Kidney tubule cell (primary cell): Measurements from ENCODE around the gene LTBP1.
"Not testable (repeated sequence)": the region's sequence is repeated elsewhere in the genome, so short reads cannot be mapped to it uniquely, and the experiment has no call there.

ENCODE experiments used
- DNase-seq: peaks from one replicate; pipeline ENCODE4 v3.0.0-alpha.2; 2018; ENCODE audit warnings: low spot score

LTBP1 gene

DNA sequence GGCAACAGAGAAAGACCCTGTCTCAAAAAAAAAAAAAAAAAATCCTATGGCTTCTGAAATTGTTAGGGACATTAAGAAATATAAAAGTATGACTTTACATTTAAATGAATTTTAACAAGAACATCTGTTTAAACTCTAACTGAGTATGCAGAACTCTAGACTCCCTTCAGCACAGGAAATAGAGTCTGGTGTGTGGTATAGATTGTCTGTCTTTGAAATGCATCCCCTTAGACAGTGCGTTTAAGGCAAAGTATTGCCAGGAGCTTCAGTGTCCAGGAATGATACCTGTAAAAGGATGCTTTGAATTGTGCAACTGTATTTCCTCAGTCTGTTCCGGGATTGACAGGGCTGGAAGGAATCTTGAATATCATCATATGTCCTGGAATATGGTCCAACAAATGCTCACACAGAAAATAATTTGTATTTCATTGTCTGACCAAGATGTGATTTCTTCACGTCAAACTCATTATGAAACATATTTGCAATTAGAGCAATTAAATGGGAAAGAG lies 396.7 kb downstream of the LTBP1 start:
- DNase-seq = no peak

DNA sequence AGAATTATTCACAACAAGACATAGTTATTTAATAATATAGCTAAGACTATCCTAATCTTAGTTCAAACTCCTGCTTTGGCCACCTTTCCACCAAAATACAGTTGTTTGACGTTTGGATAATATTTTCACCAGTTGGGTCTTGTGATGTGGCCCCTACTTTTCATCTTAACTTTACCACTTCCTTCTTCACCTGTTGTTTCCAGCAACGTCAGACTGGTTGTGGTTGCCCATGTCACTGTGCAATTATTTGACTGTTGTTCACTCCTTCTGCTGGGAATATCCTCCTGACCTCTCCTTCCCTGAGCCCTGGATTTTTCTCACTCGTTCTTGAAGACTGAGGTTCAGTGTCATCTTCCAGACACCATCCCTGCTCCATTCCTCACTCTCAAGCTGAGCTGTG lies 397.5 kb downstream of the LTBP1 start:
- no peak for DNase-seq

DNA sequence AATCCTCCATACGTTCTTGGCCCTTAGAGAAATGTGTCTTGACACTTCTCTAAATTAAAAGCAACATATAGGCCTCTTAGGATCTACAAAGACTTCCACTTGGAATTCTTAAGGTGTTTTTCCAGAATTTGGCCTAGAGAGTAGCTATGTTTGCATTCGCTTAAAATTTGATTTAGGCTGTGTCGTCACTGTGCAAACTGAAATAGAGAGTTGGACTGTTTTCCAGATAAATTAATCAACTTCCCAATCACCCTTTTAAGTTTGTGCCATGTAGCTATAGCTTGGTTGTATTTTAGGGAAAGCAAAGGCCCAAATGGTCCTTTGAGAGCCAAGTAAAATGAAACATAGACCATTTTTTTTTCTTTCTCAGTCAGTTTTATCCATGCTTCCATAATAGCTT lies 401.1 kb downstream of the LTBP1 start:
- DNase-seq = no peak

DNA sequence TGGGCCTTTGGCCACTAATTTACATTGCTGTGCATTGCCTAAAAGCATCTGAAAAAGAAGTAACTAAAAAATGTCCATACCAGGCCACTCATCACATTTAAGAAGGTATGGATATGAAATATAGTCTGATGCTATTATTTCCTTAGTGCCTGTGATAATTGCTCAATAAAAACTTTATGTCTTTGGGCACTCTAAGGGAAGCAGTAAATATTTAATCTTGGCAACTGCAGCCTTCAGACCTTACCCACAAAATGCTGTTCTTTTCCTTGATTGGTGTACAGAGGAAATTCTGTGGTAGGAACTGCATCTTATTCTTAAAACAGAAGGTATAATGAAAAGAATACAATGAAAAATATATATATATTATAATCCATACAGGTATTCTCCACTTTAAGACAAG lies 403.9 kb downstream of the LTBP1 start:
- DNase-seq = no peak

DNA sequence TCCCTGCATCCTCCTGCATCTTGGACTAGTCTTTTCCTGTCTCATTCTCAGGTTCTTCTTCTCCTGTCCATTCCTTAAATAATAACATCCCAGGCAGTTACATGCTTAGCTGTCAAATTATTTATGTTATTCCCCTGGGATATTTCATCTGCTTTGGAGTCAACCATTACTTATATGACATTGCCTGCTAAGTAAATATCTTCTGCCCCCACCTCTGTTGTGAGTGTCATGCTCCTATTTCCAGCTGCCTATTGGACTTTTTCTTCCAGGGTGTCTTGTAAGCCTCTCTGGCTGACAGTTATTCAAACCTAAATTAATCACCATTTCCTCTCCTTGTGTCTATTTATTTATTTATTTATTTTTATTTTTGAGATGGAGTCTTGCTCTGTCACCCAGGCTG lies 405.0 kb downstream of the LTBP1 start:
- no peak for DNase-seq

DNA sequence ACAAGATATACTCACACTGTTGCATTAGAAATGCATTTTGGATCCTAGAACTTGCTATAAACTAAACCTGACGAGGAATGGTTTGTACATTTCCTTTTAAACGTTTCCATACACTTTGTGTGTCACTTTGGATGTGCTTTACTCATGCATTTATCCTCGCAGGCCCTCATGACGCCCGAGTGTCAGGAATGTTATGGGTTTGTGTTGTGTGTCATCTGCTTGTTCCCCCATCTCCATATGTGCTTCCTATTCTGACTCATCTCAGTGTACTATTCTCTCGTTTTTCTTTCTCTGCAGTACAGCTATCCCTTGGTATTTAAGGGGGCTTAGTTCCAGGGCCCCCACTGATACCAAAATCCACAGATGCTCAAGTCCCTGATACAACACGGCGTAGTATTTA lies 408.2 kb downstream of the LTBP1 start:
- no peak for DNase-seq

DNA sequence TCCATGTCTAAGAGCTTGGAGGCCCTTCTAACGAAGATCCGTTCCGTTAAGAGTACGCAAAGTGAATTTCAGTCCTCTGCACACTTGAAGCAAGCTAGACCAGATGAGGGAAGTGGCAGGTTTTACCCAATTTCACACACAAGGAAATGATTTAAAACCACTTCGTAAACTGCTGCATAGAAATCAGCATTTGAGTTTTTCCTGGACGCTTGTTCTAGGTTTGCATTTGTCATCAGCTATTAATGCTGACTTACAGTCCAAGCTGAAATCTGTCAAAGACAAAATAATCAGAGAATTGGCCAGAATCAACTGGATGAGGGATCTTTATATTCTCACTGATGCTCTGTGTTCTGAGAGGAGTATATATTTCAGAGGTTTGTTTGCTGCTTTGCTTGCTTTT lies 412.1 kb downstream of the LTBP1 start:
- no peak for DNase-seq

DNA sequence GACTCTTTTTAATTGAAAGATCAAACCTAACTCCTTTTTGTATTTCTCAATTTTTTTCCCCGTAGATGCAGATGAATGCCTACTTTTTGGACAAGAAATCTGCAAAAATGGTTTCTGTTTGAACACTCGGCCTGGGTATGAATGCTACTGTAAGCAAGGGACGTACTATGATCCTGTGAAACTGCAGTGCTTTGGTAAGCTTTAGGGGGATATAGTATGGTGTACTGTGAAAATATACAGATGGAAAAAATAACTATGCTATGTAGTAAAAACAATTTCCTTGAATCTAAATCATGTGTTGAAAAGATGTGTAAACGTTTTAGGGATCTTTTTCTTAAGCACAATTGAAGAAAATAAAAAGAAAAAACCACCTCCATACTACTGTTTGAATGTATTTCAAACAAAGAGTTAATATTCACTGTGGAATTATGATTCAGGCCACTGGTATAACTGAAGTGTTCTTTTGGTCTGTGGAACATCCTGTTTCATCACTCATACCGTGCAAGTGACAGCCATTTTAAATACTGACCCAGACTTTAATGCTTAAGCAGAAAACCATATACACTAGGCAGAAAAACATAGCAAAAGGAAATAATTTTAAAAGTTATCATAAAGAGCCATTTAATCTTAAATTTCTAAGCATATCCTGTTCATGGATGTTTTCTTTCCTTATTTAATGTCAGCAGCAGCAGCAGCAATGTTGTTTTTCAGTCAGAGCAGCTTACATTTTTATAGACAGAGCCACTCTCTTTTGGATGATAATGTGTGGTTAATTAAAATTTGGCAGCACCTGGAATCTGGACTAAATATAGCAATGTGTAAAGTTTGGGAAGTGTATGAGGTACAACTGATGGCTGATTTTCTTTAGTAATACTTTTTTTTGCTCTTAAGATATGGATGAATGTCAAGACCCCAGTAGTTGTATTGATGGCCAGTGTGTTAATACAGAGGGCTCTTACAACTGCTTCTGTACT lies 416.9 kb downstream of the LTBP1 start:
- DNase-seq = peak; percentile 50

DNA sequence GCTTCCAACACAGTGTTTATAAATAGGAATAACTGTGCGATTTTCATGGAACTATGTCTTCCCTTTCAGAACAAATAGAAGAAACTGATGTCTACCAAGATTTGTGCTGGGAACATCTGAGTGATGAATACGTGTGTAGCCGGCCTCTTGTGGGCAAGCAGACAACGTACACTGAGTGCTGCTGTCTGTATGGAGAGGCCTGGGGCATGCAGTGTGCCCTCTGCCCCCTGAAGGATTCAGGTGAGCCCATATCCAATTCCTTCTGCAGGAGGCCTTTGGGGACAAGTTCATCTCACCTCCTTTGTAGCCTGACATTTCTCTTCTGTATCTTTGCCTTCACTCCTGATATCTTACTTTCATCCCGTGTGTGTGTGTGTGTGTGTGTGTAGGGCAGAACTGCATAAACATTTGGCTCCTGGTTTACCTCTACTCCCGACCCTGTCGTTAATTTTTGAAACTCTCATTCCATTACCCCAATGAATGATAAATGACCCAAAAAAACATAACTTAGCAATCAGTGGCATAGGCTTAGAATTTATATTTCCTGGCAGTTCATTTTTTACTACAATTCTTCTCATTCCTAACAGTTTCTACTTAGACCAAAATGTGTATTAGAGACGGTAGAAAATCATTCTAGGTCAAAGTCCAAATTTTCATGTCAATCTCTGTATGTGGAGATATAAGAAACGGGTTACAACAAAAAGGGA lies 418.7 kb downstream of the LTBP1 start:
- no peak for DNase-seq

DNA sequence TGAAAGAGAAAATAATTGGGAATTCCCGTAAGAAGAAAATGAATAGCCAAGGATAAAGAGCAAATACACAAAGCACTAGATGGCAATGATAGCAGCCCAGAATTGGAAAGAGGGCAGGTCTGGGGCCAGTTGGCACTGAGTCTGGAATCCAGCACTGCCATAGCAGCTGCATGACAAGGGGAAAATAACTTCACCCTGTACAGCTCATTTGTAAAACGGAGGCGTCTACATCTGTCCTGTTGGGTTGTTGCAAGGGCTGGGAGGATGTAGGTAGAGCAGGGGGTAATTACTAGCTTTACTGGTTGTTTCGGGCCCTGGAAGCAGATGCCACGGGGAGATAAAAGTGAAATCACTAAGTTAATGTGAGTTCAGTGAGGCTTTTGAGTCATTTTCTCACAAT lies 419.7 kb downstream of the LTBP1 start:
- DNase-seq = peak; percentile 70

DNA sequence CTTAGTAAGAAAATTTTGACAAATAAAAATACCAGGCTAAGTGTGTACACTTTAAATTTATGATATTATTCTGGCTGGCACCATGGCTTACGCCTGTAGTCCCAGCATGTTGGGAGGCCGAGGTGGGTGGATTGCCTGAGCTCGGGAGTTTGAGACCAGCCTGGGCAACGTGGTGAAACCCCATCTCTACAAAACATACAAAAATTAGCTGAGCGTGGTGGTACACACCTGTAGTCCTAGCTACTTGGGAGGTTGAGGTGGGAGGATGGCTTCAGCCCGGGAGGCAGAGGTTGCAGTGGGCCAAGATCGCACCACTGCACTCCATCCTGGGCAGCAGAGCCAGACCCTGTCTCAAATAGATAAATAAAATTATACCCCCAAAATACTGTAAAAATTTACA lies 421.8 kb downstream of the LTBP1 start:
- DNase-seq = not testable (repeated sequence)

DNA sequence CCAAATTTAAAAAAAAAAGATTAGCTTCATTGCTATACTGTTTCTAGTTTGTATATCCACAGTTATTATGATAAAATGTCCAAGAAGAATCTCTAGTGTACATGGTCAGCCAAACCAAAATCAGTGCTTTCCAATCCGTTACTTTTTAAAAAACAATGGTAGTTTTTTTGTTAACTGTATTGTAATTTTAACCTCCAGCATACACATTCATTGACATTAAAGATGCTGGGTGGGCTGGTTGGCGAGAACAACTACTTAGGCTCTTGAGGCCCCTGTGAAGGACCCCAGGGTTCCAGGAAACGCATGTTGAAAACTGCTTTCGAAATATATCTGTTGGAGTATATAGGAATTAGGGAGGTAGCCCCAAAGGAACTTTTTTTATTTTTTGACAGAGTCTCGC lies 422.4 kb downstream of the LTBP1 start:
- no peak for DNase-seq

DNA sequence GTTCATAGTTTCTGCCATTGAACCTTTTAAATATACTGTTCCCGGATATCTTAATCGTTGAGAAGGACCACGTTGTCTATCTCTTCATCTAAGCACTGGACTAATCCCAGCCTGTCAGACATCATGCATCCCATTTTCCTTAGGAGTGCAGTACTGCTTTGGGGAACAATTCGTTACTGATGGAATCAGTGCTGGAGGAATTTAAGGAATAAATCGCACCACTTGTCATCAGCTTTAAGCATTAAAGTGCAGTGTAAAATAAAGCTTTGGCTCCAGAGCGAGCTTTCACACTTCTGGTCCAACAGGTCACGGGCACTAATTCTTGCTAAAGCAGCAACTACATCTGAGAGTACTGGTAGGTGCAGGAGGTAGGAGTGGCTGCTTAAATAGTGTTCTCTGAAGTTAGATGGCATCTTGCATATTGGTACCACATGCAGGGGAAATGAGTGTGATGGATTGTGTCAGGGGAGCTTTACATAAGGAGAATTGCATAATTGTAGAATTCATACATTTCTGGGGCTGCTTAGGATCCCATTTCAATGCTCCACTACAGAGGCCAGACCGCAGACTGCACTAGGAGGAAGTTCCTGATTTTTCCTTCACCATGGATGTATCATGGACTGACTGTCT lies 424.0 kb downstream of the LTBP1 start:
- DNase-seq = no peak

DNA sequence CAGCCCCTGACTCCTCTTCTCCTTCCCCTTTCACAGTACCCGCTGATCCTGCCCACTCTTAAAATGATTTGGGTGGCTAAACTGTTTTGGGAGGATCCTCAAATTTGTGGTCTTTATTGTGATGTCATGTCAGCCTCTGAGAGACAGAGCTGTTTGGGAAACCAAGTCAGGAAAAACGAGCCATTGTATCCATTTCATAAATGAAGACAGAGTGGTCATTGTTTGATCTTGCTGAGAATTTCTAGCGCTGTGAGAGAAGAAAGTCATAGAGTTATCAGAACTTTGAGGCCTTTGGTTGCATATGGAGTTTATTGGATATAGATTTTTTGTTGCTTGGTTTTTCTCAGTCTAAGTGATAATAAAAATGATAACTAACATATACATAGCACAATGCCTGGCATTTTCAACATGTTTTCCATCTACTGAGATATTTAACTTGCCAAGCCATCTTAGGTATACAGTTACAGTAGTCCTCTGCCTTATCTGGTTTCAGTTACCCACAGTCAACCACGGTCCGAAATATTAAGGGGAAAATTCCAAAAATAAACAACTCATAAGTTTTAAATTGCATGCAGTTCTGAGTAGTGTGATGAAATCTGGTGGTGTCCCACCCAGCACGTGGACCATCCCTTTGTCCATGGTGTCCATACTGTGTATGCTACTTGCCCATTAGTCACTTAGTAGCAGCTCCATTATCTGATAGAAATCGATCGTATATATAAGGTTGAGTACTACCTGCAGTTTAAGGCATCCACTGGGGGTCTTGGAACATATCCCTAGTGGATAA lies 424.7 kb downstream of the LTBP1 start:
- no peak for DNase-seq

DNA sequence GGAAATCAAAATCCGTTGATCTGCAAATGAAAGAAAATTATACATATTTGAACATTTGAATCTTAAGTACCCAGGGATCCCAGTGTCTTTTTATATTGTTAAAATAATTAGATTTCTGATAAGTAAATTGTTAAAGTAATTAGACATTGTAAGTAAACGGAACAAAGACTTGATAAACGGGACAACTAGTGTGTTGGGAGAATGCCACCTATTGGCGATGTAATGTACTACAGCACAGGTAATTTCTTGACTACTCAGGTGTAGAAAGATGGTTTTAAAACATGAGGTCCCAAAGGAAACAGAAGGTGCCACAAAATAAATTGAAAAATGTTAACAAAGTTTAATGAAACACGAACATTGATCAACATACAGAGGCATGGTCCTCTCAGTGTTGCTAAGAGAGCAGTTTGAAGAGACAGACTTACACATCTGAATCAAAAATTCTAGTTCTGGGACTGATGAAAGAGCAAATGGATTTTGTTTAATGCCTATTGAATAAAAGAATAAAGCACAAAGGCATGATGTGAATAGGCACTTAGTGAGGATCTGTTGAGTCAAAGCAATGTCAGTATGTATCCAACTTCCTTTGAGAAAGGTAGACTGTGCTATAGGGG lies 426.3 kb downstream of the LTBP1 start:
- DNase-seq = peak; percentile 56

DNA sequence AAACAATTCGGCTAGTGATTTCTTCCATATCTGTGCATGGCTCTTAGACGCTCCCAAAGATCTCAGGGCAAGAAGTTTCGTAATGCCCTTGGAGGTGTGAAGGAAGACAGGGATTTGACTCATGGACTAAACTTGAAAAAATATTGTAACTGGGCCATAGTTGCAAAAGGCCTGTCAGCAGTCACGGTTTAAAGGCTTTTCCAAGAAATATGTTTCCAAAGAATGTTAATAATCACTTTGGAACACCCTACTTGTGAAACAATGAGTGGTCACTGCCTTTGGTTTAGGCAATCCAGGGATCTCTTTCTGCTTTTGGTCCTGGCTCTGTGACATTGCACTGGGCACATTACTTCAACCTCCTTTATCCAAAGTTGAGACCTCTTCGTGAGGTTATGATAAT lies 427.2 kb downstream of the LTBP1 start:
- DNase-seq = peak; percentile 24

DNA sequence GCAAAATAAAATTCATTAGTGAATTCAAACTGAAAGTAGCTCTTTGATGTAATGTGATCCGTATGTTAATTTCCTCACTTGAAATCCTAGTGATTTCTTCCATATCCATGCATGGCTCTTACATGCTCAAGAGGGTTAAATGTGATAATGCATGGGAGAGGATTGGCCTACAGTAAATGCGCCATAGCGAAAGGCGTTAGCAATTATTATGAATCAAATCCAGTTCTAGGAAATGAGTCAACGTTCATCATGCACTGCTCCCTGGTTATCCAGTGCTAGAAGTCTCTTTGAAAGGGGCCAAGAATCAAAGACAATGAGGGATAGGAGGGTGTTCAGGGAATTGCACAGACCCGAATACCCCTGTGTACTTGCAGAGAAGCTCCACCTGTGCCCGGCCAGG lies 428.3 kb downstream of the LTBP1 start:
- DNase-seq = no peak

DNA sequence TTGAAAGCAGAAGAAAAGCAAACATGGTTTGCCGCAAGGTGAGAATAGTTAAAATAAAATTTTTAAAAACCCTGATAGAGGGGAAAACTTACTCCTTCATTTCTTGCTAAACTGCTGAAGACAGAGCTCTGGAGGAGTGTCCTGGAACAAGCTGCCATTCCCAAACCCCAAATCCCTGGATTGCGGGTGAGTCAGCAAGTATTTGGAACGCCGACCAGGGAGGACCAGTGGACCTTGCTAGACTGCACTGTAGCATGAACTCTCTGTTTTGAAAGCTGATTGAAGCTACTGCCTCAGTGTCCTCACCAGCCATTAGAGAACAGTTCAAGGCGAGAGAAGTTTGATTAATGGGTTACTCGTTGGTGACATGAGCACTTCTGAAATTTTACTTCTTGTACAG lies 430.3 kb downstream of the LTBP1 start:
- DNase-seq = peak; percentile 17

DNA sequence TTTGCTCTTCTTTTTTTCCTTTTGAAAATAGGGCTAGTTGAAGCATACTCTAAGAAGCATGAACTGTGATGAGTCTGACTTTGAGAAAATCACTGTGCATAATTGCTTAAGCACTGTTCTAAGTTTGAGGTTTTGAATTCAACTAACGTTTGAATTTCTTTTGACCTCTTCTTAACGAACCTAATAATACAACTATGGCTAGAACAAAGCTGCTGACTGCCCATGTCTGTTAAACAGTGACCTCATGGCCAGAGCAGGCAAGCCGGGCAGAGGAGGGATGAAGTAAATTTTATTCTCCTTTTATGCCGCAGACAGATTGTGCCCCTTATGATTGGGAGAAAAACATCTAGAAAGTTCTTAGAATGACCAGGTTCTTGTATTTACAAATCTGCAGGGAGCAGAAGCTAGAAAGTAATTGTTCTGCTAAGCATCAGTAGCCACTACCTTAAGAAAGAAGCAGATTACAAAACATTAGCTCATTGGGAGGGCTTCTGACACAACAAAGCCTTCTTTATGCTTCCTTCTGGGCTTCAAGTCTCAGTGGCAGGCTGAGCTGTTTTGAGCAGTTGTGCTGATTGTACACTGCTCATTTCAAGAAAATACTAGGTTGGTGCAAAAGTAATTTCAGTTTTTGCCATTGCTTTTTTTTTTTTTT lies 431.9 kb downstream of the LTBP1 start:
- DNase-seq = peak; percentile 53

DNA sequence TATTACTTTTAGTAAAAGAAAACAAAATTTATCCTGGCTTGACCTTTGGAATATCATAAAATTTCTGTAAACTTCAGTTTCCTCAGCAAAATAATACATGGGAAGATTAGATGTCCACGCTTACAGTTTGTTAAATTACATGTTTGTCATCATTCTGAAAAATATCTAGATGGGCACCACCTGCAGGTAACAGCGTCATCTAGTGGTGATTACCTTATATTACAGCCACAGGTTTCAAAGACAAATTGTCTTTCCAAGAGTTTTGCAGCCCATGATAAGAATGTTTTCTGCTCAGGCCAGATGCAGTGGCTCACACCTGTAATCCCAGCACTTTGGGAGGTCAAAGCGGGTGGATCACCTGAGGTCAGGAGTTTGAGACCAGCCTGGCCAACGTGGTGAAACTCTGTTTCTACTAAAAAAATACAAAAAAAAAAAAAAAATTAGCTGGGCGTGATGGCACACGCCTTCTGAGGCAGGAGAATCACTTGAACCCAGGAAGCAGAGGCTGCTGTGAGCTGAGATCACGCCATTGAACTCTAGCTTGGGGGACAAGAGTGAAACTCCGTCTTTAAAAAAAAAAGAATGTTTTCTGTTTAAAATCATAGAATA lies 433.4 kb downstream of the LTBP1 start:
- peak; percentile 15 for DNase-seq
